ENCODE results near the gene PLCL2.

Gene PLCL2

GRCh38 chr3:17132286-17133115, 247.7 kb downstream of the PLCL2 start:
- no peak for FAIRE-seq

DNA sequence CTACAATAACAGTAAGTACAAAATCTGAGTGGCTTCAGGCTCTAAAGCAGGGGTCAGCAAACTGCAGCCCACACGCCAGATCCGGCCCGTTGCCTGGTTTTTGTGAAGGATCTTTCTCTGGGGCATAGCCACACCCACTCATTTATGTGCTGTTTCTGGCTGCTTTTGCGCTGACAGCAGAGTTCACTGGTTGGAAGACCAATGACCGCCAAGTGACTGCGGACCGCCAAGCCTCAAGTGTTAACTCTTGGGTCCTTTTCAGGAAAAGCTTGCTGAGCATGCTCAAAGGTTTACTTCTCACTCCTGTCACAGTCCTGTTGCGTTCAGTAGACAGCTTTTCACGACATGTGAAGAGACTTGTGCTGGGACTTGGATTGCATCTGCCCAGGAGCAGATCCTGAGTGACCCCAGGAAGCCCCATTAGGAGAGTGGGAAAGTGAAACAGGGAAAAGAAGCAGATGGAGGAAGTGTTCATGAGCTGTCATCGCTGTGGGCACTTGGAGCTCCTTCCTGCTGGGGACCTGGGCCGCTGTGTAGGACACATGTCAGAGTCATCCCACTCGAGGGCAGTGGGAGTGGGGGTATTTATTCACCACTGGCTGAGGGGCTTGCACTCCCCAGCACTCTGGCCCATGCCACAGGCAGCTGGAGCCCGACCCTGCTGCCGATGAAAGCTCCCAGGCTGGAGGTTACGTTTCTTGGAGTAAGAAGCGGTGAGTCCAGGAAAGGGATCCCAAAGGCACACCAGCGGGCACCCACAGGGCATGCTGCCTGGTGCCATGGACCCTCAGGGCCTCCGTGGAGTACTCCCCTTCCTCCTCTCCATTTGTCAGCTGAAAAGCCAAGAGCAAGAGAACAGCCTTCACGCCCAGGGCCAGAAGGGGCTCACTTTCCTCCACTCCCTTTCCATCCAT, 249.1 kb downstream of the PLCL2 start:
- FAIRE-seq: no peak

DNA sequence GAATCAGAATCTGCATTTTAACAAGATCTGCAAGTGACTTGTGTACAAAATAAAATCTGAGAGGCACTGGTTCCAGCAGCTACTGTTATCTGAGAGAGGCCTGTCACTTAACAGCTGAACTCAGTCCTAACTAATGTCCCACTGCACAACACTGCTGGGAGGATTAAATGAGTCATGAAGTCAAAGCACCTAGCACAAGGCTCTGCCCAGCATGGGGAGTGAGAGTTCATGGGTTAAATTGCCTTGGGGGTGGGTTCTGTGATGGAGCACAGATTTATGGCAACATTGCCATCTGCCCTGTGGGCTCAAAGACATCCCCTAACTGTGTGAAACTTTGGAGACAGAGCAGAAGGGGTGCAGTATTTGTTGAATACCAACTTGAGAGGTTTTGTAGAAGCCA, 250.9 kb downstream of the PLCL2 start:
- FAIRE-seq: no peak

DNA sequence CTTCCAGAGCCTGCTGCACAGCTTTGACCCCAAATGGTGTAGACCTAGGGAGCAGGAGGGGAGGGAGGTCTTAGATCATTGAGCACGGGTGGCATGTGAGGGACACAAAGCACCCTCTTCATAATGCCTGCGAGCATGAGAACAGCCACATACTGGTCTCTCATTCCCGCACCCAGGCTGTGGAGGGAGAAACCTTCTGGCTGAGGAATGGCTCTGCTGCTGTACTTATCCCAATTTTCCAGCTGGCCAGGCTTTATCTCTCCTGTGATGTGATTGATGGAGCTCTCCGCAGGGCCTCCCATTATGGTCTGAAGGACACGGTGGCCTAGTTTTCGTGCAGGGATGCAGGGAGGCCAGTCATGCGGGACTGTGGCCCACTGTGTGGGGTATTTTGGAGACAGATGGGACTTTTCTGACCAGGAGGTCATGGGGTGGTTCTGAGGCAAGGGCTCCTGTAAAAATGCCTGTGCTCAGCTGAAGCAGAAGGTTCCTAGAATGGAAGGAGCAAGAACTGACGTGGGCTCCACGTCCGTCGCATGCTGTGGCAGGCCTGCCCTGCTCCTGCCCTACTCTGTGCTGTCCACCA, 251.5 kb downstream of the PLCL2 start:
- no peak for FAIRE-seq

DNA sequence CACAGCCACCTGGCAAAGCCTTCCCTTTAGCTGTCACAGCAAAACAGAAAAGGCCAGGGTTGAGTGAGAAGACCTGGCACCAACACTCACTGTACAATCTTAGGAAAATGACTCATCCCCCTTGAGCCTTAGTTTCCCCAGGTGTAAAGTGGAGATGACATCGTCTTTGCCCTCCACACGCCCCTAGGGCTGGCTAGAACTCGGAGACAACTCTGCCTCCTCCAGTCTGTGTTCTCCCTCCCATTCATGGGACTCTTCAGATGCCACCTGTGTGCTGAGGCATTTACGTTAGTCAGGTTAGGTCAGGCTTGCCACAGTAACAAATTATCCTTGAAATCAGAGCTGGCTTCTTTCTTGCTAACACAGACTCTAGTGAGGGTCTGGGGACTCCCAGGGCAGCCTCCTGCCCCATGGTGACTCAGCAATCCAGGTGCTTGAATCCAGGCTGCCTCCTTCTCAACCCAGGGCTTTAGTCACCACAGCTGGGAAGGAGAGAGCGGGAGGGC, 252.6 kb downstream of the PLCL2 start:
- FAIRE-seq: no peak

DNA sequence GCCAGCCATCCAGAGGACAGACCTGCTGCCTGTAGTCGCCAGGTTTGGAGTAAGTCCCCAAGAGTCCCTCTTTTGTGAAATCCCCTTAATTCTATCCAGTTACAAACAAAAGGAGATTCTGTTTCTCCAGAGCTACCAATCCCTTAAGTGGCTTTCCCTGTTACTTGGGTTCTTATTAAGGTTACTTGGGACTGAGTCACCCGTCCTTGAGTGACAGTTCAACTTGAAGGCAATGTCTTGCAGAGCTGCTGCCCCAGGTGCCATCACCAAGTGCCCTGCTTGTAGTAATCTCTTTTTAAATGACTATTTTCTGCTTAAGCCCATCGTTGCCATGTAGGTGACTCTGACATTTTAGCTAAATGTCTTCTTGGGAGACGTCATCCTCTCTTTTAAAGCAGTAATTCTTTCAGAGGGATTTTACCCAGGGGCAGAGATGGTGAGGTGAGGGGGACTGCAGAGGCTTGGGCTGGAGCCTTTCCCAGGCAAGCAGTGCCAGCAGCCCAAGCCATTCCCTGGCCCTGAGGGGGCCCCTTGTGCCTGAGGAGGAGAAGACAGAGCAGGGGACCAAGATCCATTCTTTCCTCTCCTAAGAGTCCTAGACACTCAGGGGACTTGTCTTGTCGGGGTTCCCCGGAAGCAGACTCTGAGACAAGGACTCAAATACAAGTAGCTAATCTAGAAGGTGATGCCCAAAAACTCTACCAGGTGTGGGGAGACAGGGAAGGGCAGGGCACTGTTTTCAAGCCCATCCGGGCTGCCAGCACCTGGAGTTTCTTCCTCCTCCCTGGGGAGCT, 253.7 kb downstream of the PLCL2 start:
- no peak for FAIRE-seq

All from TTC549 (cell line).